Kasumi-1 (cell line): ENCODE data around the gene TRIP10.
A peak's percentile ranks its signal among the peaks of the same experiment; 100 is the strongest.
"Not testable (repeated sequence)": the region's sequence is repeated elsewhere in the genome, so short reads cannot be mapped to it uniquely, and the experiment has no call there.

Source experiments
- DNase-seq, 2 experiments: peaks; one replicate each; lab custom pipeline; 2025; lab: John Stamatoyannopoulos, UW

Gene TRIP10

DNA sequence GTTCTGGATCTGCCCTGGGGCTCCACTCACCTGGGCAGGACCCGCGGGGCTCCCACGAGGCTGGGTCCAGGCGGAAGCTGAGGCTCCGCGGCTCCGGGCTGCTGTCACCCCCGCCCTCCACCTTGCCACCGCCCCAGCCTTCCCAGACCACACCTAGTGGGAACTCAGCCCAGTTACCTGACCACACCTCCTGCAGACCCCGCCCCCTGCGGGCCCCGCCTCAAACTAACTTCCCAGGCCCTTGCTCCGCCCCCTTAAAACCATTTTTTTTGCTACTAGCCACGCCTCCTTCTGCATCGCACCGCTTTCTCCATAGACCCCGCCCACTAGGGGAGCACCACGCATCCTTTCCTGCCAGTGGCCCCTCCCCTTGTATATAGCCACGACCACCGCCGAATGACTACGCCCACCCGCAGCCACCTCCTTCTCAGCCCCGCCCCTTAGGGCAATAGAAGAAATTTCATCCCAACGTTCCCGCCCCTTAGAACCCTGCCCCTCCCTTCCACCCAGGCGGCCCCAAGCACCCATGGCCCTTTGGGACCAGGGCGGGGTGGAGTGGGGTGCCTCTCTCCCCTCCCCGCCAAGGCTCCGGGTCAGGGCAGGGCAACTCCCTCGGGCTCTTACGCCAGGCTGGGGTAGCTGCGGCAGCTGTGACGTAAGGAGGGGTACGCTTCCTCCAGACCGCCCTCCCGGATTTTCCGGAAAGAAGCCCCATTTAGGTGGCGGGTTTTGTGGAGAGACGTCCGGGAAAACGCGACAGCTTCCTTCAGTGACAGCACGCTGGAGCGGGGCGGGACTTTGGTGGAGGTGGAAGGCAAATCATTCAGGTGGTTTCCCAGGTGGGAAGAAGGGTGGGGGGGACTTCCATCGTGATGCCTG, 28.1 kb downstream of the TRIP10 start, which contains the start of gene SH2D3A:
Gene SH2D3A, minus strand, starts transcription at position 79 of the 879 bp plus-strand sequence. CDS start 3,687 bp downstream, outside the sequence.
- peak; percentile 90 to 95 for DNase-seq

DNA sequence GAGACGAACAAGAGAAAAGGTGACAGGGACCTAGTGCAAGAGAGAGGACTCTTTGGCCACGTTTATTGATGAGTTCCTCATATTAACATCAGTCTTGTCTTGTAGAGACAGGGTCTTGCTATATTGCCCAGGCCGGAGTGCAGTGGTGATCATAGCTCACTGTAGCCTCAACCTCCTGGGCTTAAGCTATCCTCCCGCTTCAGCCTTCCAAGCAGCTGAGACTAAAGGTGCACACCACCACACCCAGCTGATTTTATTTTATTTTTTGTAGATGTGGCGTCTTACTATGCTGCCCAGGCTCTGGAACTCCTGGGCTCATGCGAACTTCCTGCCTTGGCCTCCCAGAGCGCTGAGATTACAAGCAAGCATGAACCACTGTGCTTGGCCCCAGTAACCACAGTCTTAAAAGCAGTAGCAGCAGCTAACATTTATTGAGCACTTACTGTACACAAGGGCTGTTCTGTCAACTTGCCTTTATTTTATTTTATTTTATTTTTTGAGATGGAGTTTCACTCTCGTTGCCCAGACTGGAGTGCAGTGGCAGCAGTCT, 28.8 kb downstream of the TRIP10 start:
- DNase-seq: no peak

DNA sequence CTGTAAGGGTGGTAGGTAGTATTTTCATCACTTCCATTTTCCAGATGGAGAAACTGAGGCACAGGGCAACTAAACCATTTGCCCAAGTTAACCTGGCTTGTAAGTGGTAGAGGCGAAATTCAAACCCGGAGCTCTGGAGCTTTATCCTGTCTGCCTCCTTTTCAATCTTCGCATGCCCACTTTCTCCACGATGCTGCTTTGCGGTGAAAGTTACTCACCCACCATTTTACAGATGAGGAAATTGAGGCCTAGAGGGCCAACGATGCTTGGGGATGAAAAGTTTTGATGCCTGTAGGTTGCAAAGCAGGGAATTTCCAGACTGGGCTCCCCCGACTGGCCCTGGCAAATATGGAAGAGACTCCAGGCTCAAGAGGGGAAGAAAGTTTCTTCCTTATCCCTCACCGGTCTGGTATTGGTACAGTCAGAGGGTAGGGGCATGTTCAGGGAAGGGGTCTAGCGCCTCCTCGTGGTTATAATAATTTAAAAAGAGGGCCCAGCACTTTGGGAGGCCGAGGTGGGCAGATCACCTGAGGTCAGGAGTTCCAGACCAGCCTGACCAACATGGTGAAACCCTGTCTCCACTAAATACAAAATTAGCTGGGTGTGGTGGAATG, 29.6 kb downstream of the TRIP10 start:
- peak; percentile 54 to 65 for DNase-seq

DNA sequence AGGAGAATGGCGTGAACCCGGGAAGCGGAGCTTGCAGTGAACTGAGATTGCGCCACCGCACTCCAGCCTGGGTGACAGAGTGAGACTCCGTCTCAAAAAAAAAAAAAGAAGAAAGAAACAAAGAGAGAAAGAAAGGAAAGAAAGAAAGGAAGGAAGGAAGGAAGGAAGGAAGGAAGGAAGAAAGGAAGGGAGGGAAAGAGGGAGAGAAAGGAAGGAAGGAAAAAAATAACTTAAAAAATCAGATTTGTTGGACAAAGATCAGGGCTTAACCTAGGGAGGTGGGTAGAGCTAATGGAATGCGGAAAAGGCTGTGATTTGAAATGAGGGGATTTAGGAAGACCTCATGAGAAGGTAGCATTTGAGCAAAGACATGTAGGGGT, 32.2 kb downstream of the TRIP10 start:
- not testable (repeated sequence) for DNase-seq

DNA sequence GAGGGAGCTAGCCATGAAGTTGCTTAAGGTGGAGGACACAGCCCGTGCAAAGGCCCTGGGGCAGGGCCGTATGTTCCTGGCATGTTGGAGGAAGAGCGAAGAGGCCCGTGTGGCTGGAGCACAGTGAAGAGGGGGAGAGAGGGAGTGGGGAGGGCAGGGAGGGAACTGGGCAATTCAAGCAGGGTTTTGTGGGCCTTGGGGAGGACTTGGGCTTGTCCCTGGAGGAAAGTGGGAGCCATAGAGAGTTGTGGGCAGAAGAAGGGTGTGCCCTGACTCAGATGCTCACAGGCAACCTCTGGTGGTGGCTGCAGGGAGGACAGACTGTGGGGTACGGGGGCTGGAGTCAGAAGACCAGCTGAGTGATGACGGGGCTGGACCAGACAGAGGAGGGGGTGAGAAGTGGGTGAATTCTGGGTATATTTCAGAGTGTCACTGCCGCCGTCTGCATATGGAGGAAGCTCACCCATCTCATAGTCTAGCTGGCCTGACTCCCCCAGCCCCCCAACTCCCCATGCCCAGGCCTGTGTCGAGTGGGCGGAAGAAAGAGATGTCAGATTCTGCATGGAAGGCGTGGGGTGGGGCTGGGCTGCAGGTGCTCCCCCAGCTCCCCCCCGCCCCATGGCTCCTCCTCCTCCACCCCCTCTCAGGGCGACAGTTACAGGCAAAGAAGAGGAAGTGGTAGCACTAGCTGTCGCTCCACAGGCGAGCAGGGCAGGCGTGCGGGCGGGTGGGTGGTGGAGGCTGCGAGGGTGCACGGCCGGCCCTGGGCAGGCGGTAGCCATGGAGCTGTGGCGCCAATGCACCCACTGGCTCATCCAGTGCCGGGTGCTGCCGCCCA, 32.8 kb downstream of the TRIP10 start, which contains the start of gene VAV1:
Gene VAV1, plus strand, starts transcription at position 681 of the 838 bp plus-strand sequence. Its CDS starts 100 bp downstream, at position 781.
- peak; percentile 93 to 97 for DNase-seq

DNA sequence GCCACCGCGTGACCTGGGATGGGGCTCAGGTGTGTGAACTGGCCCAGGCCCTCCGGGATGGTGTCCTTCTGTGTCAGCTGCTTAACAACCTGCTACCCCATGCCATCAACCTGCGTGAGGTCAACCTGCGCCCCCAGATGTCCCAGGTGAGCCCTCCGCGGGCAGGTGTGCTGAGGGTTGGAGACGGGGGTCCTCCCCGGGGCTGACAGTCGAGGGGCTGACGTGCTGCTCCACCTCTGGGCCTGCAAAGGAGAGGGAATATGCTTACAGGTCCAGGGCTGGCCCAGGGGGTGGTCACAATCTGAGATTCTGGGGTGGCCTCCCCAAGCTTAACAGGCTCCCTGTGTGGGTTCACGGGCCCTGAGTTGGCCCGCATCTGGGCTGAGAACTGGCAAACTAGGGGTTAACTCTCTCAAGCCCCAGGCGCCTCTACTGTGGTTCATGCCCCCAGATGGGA, 33.4 kb downstream of the TRIP10 start:
- DNase-seq: no peak

DNA sequence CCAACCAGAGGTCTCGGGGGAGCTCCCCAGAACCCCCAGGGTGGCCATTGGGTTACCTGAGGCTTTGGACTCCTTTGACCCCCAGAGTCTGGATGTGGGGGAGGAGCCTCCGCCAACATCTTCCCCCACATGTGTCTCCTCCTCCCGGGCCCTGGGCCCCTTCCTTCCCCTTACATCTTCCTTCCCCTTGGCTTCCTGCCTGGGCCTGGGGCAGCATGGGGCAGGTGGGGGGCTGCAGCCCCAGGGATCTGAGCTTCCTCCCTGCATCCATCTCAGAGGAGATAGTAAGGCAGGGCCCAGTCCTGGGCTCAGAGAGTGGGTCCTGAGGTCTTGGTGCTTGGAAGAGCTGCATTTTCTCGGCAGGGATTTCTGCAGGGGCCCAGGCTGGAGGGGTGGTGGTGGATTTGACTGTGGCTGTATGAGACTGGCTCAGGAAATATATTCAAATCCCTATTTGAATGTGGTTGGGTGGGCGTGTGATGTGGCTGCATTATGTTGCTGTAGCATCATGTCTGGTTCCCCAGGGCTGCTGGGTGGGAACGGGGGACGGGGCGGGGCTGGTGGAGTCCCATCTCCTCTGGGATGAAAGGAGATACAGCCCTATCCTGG, 33.9 kb downstream of the TRIP10 start:
- DNase-seq: peak; percentile 91 to 92

DNA sequence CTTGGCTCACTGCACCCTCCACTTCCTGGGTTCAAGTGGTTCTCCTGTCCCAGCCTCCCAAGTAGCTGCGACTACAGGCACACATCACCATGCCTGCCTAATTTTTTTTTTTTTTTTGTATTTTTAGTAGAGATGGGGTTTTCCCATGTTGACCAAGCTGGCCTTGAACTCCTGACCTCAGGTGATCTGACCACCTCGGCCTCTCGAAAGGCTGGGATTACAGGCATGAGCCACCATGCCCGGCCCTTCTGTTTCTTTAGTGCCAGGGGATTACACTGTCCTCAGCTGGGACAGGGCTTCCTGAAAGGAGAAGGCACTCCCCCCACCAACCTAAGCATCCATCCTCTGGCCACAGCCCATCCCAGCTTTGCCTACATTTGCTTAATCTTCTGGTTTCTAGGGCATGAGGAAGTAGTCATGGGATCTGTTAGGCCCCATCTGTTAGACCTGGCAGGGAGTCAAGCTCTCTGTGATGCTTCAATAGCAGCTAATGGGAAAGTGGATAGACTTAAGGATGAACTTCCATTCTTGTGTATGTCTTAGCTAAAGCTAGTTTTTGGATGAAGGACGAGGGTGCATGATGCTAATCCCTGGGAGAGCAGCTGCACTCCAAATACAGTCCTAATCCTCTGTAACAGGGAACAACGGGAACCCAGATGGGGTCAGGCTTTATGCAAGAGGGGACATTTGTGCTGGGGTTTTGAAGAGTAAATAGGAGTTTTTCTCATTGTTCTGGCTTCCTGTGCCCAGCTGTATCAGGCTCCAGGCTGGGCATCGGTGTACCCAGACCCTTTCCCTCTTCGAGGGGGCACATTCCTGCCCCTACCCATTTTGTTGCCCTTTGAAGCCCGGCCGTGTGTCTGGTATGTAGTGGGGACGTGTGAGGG, 35.6 kb downstream of the TRIP10 start:
- DNase-seq: peak; percentile 86 to 90

DNA sequence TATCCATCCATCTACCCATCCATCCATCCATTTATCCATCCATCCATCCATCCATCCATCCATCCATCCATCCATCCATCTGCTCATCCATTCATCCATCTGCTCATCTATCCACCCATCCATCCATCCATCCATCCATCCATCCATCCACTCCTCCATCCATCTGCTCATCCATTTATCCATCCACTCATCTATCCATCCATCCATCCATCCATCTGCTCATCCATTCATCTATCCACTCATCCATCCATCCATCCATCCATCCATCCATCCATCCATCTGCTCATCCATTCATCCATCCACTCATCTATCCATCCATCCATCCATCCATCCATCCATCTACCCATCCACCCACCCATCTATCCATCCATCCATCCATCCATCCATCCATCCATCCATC, 36.6 kb downstream of the TRIP10 start:
- not testable (repeated sequence) for DNase-seq

DNA sequence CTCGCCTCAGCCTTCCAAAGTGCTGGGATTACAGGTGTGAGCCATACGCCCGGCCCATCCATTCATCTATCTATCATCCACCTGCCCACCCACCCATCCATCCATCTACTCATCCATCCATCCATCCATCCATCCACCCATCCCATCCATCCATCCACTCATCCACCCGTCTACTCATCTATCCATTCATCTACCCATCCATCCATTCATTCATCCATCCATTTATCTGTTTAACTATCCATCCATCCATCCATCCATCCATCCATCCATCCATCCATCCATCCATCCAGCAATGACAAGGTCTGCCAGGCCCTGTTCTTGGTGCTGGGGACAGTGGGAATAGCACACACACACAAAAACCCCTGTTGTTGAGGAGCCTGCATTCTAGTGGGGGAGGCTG, 37.5 kb downstream of the TRIP10 start:
- no peak for DNase-seq

DNA sequence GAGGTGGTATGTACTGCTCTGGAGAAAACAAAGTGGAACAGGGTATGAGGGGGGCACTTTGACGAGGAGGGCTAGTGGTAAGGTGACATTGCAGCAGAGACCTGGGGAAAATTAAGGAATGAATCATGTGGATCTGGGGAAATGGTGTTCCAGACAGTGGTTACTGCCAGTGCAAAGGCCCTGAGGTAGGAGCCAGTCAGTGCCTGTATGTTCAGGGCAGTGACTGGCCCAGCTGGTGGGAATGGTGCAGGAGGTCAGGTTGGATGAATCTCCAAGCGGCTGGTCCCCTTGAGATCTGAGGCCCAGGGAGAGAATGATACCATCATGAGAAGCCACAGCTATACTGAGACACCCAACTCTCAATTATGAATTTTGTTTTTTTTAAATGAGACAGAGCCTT, 38.0 kb downstream of the TRIP10 start:
- no peak for DNase-seq

DNA sequence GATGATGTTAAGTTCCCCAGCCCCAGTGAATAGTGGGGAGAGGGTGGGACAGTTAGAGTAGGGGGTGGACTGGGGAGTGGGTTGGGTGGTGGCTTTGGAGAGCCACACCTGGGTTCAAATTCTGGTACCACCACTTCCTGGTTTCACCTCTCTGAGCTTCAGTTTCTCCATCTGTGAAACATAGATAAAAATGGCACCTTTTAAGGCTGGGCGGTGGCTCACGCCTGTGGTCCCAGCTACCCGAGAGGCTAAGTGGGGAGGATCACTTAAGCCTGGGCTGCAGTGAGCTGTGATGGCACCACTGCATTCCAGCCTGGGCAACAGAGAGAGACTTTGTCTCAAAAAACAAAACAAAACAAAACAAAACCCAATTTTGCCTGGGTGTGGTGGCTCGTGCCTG, 38.9 kb downstream of the TRIP10 start:
- no peak for DNase-seq

DNA sequence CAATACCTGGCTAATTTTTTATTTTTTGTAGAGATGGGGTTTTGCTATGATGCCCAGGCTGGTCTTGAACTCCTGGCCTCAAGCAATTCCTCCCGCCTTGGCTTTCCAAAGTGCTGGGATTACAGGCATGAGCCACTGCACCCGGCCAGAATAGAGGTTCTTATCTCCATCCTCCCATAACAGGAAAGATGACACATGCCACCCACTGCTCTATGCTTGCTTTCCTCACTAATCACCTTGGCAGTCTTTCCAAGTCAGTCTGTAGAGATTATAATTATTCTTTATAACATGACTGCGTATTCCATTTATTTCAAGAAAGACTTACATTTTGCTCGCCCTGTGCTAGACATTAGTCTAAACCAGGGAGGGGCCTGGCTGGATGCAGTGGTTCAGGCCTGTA, 39.7 kb downstream of the TRIP10 start:
- DNase-seq: no peak

DNA sequence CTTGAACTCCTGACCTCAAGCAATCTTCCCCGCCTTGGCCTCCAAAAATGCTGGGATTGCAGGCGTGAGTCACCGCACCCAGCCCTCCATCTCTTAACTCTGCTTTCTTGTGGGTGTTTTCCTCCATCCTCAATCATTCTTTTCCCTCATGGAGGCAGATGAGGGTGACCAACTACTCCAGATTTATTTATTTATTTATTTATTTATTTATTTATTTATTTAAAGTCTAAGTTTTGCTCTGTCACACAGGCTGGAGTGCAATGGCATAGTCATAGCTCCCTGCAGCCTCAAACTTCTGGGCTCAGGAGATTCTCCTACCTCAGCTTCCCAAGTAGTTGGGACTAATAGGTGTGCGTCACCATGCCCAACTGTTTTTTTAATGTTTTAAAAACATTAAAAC, 47.9 kb downstream of the TRIP10 start:
- DNase-seq: no peak

DNA sequence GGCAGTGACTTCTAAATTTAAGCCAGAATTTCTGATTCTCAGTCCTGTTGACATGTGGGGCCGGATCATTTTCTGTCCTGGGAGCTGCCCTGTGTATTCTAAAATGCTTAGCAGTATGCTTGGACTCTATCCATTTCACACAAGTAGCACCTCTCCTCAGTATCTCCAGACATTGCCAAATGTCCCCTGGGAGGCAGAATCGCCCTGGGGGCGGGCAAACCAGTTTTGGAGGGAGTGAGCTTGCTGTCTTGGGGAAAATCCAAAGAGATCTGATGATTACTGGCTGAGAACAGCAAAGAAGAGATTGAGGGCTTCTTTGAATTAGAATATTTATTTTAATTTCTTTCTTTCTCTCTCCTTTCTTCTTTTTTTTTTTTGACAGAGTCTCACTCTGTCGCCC, 49.4 kb downstream of the TRIP10 start:
- DNase-seq: no peak

DNA sequence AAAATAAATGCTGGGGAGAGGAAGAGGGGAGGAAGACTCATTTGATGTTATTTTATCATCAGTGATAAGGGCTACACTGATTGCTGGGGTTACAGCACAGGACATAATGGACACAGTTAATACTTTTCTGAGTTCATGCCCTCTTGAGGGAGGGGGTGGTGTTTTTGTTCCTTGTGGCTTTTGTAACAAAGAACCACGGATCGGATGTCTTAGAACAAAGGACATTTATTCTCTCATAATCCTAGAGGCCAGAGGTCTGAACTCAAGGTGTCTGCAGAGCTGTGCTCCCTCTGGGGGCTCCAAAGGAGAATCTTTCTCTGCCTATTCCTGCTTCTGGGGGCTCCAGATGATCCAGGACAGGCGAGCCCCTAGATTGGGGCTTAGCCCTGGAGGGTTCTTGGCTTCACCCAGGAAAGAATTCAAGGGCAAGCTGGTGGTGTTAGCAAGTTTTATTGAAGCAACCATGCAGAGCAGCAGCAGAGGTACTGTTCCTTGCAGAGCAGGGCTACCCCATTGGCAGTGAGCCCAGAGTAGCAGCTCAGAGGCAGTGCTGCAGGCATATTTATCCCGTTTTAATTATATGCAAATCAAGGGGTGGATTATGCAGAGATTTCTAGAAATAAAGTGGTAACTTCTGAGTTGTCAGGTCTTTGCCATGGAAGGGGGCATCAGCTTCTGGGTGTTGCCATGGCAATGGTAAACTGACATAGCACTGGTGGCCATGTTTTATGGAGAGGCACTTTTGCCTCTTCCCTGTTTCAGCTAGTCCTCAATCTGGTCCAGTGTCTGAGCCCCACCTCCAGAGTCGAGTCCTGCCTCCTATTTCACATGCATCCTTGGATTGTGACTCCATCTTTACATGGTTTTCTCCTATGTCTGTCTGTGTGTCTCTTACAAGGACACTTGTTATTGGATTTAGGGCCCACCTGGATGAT, 51.0 kb downstream of the TRIP10 start:
- no peak for DNase-seq

DNA sequence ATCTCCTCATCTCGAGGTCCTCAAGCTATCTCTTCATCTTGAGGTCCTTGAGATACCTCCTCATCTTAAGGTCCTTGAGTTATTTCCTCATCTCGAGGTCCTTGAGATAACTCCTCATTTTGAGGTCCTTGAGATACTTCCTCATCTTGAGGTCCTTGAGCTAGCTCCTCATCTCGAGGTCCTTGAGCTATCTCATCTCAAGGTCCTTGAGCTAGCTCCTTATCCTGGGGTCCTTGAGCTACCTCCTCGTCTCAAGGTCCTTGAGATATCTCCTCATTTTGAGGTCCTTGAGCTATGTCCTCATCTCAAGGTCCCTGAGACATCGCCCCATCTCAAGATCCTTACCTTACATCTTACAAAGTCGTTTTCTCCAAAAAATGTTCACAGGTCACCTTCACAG, 51.8 kb downstream of the TRIP10 start:
- no peak for DNase-seq

DNA sequence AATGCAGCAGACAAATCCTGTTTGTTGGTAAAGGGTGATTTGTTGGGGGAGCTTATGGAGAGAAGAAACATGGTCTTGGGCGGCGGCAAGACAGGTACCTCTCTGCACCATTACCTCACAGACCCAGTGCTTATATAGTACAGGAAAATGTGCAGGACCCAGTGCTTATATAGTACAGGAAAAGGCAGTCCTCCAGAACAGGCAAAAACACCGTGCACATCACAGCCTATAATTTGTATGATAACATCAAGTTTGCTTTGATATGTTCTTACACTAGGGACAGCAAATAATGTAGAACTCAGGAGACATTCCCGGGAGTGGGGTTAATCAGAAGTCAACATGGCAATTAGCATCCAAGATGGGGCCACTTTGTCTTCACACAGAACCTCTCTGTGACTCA, 53.9 kb downstream of the TRIP10 start:
- DNase-seq: no peak

DNA sequence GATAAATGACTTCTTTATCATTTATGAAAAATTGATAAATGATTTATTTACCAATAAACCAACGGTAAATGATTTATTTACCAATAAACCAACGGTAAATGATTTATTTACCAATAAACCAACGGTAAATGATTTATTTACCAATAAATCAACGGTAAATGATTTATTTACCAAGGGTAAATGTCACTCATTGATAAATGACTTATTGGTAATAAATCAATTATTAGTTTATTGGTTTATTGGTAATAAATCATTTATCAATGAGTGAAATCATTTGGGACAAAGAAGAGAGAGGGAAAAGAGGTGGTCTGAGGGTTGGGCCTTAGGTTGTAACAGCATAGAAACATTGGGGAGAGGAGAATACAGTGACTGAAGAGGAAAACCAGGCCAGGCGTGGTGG, 54.5 kb downstream of the TRIP10 start:
- no peak for DNase-seq
